Measurements from ENCODE around the gene SNX27. TPM values are rescaled to one million over a fixed set of nuclear protein-coding genes. Genes with fewer than 3 reads are reported as not detected.

SNX27 gene
- total RNA-seq, 1 experiment from 2014 or later: 42.2 TPM

GRCh38 chr1:151611288-151611790 is 511 bp upstream of the SNX27 start:
- Histone ChIP-seq H3K4me3 (replicated peaks in 1 of 2; ENCODE audit: low read depth in 1 of 2, low read length in 2 of 2) (peak overlapping the region; percentile 76 to 79), H3K36me3 (ENCODE audit: control insufficient read depth in 1 of 2, insufficient read depth in 2 of 2, low read length in 2 of 2) (0 out of 4 replicates have a peak, but pooled peaks cover 0 to 2% of the 10 kb centered on the region in 2 experiments), H3K9me3 (ENCODE audit: control insufficient read depth in 1 of 2, insufficient read depth in 1 of 2, low read depth in 1 of 2, low read length in 2 of 2) (no peaks in the 10 kb centered on the region), H3K9ac (ENCODE audit: low read length) (peak overlapping the region; percentile 80; the same call in 1 of the 2 replicates), H3K27ac (ENCODE audit: low read depth, low read length) (peak overlapping the region; percentile 84; the same call in 1 of the 2 replicates), H3K9me2 (ENCODE audit: insufficient read depth) (no peaks in the 10 kb centered on the region), H4K20me1 (ENCODE audit: insufficient read depth) (no peaks in the 10 kb centered on the region), H3K4me2 (ENCODE audit: low read length) (peak overlapping the region; percentile 79), H3K27me3 (ENCODE audit: insufficient read depth, low read length) (no peaks in the 10 kb centered on the region), H3K4me1 (ENCODE audit: control insufficient read depth in 1 of 2, insufficient read depth in 2 of 2, low read length in 2 of 2) (peaks cover 6 to 51% of the 10 kb centered on the region in 2 experiments; a peak in 3 of 4 replicates), H3K79me2 (ENCODE audit: insufficient read depth, low read length) (peaks cover 33% of the 10 kb centered on the region), H2AFZ (ENCODE audit: low read depth, low read length, poor library complexity, severe bottlenecking) (peak overlapping the region; percentile 69)
- intact Hi-C loops (cut with micrococcal nuclease): no loop called here
- ATAC-seq (no peak), DNase-seq (ENCODE audit: low read depth, low spot score) (no peak)
- POLR2A ChIA-PET: interaction anchor here (0.6 kb wide), 1 partner anchor 26 kb away, joined by 3 read pairs; no protein-coding TSS in a partner anchor
- TF ChIP-seq, protein P1, sequence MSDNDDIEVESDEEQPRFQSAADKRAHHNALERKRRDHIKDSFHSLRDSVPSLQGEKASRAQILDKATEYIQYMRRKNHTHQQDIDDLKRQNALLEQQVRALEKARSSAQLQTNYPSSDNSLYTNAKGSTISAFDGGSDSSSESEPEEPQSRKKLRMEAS (IDR thresholded peaks at IDR 0.05): 0 out of 2 replicates have a peak, but pooled peaks have one; percentile 30
- no peak for TF ChIP-seq JUND (IDR thresholded peaks at IDR 0.05)
- TF ChIP-seq CEBPB (IDR thresholded peaks at IDR 0.05; ENCODE audit: low read depth): peak; percentile 56; the same call in 1 of the 2 replicates
- TF ChIP-seq RAD21 (IDR thresholded peaks at IDR 0.05; ENCODE audit: low read depth): no peak; the same call in 1 of the 2 replicates
- TSS peak; percentile 60 for BruUV-seq (replicated peaks)
- RAD21 ChIA-PET (ENCODE audit: low non-redundant PET in 1 of 2, low total read pairs in 2 of 2, uncharacterized antibody in 2 of 2, unreplicated experiment in 2 of 2): interaction anchor here (0.6 kb wide), 2 partner anchors 32 to 418 kb away, joined by 4 to 7 read pairs; no protein-coding TSS in a partner anchor
- CTCF ChIA-PET: no interaction called here

DNA sequence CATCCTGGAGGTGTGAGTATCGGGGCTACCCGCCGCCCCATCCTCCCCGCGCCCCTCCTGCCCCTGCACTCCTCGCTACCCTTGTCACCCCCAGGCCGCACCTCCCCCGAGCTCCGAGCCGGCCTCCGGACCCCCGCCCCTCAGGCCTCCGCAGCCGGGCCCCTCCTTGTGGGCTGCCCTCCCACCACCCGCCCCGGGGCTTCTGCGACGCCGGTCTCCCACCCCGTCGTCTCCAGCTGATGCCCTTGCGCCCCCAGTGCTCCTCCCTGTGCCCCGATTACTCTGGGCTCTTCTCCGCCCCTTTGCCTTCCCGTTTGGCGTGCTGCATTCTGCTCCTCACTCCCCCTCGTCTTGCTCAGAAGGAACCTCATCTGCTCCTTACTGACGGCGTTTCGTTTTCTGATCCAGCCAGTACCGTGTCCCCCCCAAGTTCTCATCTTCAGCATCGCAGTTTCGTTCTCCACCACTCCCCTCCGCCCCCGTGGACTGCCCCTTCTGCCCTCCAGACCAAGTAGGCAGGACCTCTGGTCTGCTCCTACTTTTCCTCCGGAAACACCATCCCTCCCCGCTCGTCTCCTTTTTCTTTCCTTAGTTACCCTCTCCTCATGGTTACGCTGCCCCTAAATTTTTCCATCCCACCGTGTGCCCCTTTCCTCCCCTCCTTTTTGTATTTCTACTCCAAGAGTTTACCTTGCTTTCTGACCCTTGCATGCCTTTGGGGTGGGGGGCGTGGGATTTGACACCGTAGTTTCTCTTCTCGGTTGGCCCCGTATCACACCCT is 841 bp downstream of the SNX27 start:
- H3K9me3 ChIP-seq (ENCODE audit: control insufficient read depth in 1 of 2, insufficient read depth in 1 of 2, low read depth in 1 of 2, low read length in 2 of 2): no peaks in the 10 kb centered on the region
- H4K20me1 ChIP-seq (ENCODE audit: insufficient read depth): no peaks in the 10 kb centered on the region
- no peaks in the 10 kb centered on the region for H3K9me2 ChIP-seq (ENCODE audit: insufficient read depth)
- H3K4me1 ChIP-seq (ENCODE audit: control insufficient read depth in 1 of 2, insufficient read depth in 2 of 2, low read length in 2 of 2): peaks cover 8 to 44% of the 10 kb centered on the region in 2 experiments; a peak in 3 of 4 replicates
- ChIA-PET RAD21 (ENCODE audit: low non-redundant PET in 1 of 2, low total read pairs in 2 of 2, uncharacterized antibody in 2 of 2, unreplicated experiment in 2 of 2) (no interaction called here), CTCF (no interaction called here), POLR2A (interaction anchor here (0.6 to 0.7 kb wide), 2 partner anchors 68 to 132 kb away, joined by 3 to 4 read pairs; no protein-coding TSS in a partner anchor)
- H3K27ac ChIP-seq (ENCODE audit: low read depth, low read length): peak overlapping the region; percentile 84; the same call in 1 of the 2 replicates
- ATAC-seq: peak; percentile 20
- TF ChIP-seq, protein P2, sequence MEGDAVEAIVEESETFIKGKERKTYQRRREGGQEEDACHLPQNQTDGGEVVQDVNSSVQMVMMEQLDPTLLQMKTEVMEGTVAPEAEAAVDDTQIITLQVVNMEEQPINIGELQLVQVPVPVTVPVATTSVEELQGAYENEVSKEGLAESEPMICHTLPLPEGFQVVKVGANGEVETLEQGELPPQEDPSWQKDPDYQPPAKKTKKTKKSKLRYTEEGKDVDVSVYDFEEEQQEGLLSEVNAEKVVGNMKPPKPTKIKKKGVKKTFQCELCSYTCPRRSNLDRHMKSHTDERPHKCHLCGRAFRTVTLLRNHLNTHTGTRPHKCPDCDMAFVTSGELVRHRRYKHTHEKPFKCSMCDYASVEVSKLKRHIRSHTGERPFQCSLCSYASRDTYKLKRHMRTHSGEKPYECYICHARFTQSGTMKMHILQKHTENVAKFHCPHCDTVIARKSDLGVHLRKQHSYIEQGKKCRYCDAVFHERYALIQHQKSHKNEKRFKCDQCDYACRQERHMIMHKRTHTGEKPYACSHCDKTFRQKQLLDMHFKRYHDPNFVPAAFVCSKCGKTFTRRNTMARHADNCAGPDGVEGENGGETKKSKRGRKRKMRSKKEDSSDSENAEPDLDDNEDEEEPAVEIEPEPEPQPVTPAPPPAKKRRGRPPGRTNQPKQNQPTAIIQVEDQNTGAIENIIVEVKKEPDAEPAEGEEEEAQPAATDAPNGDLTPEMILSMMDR (IDR thresholded peaks at IDR 0.05 in 2 of 3, conservative IDR thresholded peaks at IDR 0.05 in 1 of 3; ENCODE audit: borderline replicate concordance in 1 of 3, insufficient read depth in 1 of 3, low read depth in 2 of 3, low read length in 2 of 3): no peak
- TF ChIP-seq EZH2 (IDR thresholded peaks at IDR 0.05): no peak
- TF ChIP-seq, protein P3, sequence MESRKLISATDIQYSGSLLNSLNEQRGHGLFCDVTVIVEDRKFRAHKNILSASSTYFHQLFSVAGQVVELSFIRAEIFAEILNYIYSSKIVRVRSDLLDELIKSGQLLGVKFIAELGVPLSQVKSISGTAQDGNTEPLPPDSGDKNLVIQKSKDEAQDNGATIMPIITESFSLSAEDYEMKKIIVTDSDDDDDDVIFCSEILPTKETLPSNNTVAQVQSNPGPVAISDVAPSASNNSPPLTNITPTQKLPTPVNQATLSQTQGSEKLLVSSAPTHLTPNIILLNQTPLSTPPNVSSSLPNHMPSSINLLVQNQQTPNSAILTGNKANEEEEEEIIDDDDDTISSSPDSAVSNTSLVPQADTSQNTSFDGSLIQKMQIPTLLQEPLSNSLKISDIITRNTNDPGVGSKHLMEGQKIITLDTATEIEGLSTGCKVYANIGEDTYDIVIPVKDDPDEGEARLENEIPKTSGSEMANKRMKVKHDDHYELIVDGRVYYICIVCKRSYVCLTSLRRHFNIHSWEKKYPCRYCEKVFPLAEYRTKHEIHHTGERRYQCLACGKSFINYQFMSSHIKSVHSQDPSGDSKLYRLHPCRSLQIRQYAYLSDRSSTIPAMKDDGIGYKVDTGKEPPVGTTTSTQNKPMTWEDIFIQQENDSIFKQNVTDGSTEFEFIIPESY (IDR thresholded peaks at IDR 0.05; ENCODE audit: extremely low read depth, insufficient replicate concordance, low read length): no peak
- TF ChIP-seq ZFX (IDR thresholded peaks at IDR 0.05): no peak
- TF ChIP-seq ELF1 (IDR thresholded peaks at IDR 0.05; ENCODE audit: borderline replicate concordance, low read depth): no peak
- no peak for TF ChIP-seq JUND (IDR thresholded peaks at IDR 0.05)
- no peak for TF ChIP-seq EZH2phosphoT487 (IDR thresholded peaks at IDR 0.05; ENCODE audit: borderline replicate concordance)
- TF ChIP-seq TCF7L2 (IDR thresholded peaks at IDR 0.05; ENCODE audit: borderline replicate concordance, extremely low read depth, insufficient read depth, insufficient read length): no peak
- TF ChIP-seq CEBPB (IDR thresholded peaks at IDR 0.05; ENCODE audit: low read depth): no peak
- no peak for TF ChIP-seq POLR2A (IDR thresholded peaks at IDR 0.05; ENCODE audit: borderline replicate concordance, extremely low read depth, insufficient read depth, insufficient read length)
- H3K4me3 ChIP-seq (replicated peaks in 1 of 2; ENCODE audit: low read depth in 1 of 2, low read length in 2 of 2): peak overlapping the region; percentile 76 to 79
- H3K36me3 ChIP-seq (ENCODE audit: control insufficient read depth in 1 of 2, insufficient read depth in 2 of 2, low read length in 2 of 2): 0 out of 4 replicates have a peak, but pooled peaks cover 0 to 2% of the 10 kb centered on the region in 2 experiments
- H3K9ac ChIP-seq (ENCODE audit: low read length): peak overlapping the region; percentile 80
- no TSS peak for BruUV-seq (replicated peaks)
- H3K79me2 ChIP-seq (ENCODE audit: insufficient read depth, low read length): peaks cover 44% of the 10 kb centered on the region
- H3K27me3 ChIP-seq (ENCODE audit: insufficient read depth, low read length): no peaks in the 10 kb centered on the region
- intact Hi-C loops (cut with micrococcal nuclease): no loop called here
- H3K4me2 ChIP-seq (ENCODE audit: low read length): peak overlapping the region; percentile 79
- H2AFZ ChIP-seq (ENCODE audit: low read depth, low read length, poor library complexity, severe bottlenecking): no peak overlapping the region
- DNase-seq (ENCODE audit: low read depth, low spot score): no peak

All from HCT116 (cell line).